ENCODE results near the gene PITPNC1.

PITPNC1 gene

DNA sequence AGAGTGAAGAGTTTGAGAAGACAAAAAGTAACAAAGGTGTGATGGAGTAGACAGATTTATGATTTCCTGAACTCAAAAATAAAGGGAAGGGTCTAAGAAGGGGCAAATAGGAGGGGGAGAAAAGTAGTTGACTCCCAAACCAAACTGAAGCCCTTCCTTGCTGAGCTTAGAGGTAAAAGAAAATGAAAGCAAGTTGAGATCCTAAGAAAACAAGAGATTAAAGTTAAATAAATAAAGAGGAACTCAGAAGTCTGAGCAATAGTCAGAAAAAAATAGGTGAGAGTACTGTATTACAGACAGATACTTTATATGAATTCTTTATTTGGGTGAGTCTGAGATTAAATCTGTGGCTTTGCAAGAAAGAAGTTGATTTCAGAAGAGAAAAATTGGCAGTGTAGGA lies 7.4 kb upstream of the PITPNC1 start:
- peaks cover 8% of the 10 kb centered on the region for H3K4me1 ChIP-seq (ENCODE audit: control insufficient read depth, insufficient read depth, low read length)
- H3K36me3 ChIP-seq (ENCODE audit: control insufficient read depth, insufficient read depth, low read length), result no peaks in the 10 kb centered on the region
- H3K27me3 ChIP-seq (ENCODE audit: control insufficient read depth, insufficient read depth, low read length, poor library complexity, severe bottlenecking), result no peaks in the 10 kb centered on the region
- H3K4me3 ChIP-seq (ENCODE audit: insufficient read depth, low read depth, low read length), result no peak overlapping the region
- H3K27ac ChIP-seq (ENCODE audit: insufficient read depth, low read depth, low read length, poor library complexity, severe bottlenecking), result no peak overlapping the region
- no peaks in the 10 kb centered on the region for H3K9me3 ChIP-seq (ENCODE audit: control insufficient read depth, low read length)

DNA sequence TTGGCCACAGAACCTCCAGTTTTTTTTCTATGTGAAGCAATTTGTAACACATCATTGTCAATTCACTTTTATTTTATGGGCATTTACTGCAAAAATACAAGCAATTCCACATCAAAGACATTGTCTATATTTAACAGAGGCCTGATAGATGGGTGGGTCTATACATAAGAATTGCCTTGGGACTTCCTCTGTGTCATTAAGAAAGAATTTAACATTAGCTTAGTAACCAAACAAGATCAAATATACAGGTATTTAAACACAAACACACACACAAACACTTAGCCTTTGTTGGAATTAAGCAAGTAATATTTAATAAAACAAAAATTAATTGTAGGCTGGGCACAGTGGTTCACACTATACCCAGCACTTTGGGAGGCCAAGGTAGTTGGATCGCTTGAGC lies 4.3 kb upstream of the PITPNC1 start:
- Histone ChIP-seq H3K36me3 (ENCODE audit: control insufficient read depth, insufficient read depth, low read length) (no peaks in the 10 kb centered on the region), H3K27ac (ENCODE audit: insufficient read depth, low read depth, low read length, poor library complexity, severe bottlenecking) (no peak overlapping the region), H3K27me3 (ENCODE audit: control insufficient read depth, insufficient read depth, low read length, poor library complexity, severe bottlenecking) (no peaks in the 10 kb centered on the region), H3K9me3 (ENCODE audit: control insufficient read depth, low read length) (no peaks in the 10 kb centered on the region), H3K4me1 (ENCODE audit: control insufficient read depth, insufficient read depth, low read length) (no peaks in the 10 kb centered on the region), H3K4me3 (ENCODE audit: insufficient read depth, low read depth, low read length) (no peak overlapping the region)
- WGBS, 2 experiments, result 91 to 93% methylated on average over 1 of the region's 1 CpG

DNA sequence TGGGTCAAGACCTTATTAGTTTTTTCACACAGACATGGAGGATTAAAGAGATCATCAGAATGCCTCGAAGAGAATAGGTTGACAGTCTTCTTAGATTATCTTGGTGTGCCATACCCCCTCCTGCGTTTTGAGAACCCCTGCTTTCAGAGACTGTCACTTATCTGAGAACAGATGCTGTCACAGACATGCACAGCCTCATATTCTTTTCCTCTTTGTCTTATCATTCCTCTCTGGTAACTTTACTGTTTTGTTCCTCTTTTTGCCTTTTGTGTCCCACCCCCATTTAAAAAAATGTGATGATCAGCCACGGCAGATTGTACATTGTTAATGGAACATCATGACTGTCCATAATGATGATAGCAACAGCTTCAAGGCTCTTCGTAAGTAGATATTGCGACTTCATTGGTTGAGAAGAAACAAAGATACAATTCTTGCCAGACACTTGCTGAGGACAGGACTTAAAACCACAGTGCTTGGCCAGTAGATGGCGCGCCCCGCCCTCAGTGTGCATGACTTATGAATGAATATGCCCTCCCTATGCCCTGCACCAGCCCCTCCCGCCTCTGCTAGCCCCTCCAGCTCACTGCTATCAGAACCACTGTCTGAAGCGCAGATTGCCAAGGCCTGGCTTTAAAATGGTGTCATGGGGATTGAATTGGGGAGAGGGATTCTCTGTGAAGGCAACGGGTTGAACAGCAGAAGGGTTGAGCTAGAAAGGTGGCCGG lies 2.6 kb upstream of the PITPNC1 start:
- no peaks in the 10 kb centered on the region for H3K9me3 ChIP-seq (ENCODE audit: control insufficient read depth, low read length)
- no peaks in the 10 kb centered on the region for H3K27me3 ChIP-seq (ENCODE audit: control insufficient read depth, insufficient read depth, low read length, poor library complexity, severe bottlenecking)
- H3K4me1 ChIP-seq (ENCODE audit: control insufficient read depth, insufficient read depth, low read length), result no peaks in the 10 kb centered on the region
- H3K36me3 ChIP-seq (ENCODE audit: control insufficient read depth, insufficient read depth, low read length), result no peaks in the 10 kb centered on the region
- WGBS, 2 experiments, result 49 to 51% methylated on average over 12 of the region's 12 CpGs
- H3K4me3 ChIP-seq (ENCODE audit: insufficient read depth, low read depth, low read length), result no peak overlapping the region
- H3K27ac ChIP-seq (ENCODE audit: insufficient read depth, low read depth, low read length, poor library complexity, severe bottlenecking), result no peak overlapping the region

DNA sequence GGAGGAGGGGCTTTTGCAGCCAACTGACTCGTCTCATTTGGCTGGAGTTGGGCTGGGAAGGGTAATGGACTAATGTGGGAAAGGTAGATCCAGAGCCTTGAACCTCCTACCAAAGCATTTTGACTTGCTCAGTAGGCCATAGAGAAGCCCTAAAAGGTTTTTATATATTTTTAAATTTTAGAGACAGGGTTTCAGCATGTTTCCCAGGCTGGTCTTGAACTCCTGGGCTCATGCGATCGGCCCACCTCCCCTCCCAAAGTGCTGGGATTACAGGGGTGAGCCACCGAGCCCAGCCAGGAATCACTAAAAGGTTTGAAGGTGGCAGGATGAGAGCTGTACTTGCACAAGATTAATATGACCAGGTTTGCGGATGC lies 2.0 kb upstream of the PITPNC1 start:
- Histone ChIP-seq H3K4me1 (ENCODE audit: control insufficient read depth, insufficient read depth, low read length) (no peaks in the 10 kb centered on the region), H3K36me3 (ENCODE audit: control insufficient read depth, insufficient read depth, low read length) (no peaks in the 10 kb centered on the region), H3K9me3 (ENCODE audit: control insufficient read depth, low read length) (no peaks in the 10 kb centered on the region), H3K27ac (ENCODE audit: insufficient read depth, low read depth, low read length, poor library complexity, severe bottlenecking) (no peak overlapping the region), H3K27me3 (ENCODE audit: control insufficient read depth, insufficient read depth, low read length, poor library complexity, severe bottlenecking) (no peaks in the 10 kb centered on the region), H3K4me3 (ENCODE audit: insufficient read depth, low read depth, low read length) (no peak overlapping the region)
- 86 to 88% methylated on average over 5 of the region's 5 CpGs for whole genome bisulfite sequencing, 2 experiments

DNA sequence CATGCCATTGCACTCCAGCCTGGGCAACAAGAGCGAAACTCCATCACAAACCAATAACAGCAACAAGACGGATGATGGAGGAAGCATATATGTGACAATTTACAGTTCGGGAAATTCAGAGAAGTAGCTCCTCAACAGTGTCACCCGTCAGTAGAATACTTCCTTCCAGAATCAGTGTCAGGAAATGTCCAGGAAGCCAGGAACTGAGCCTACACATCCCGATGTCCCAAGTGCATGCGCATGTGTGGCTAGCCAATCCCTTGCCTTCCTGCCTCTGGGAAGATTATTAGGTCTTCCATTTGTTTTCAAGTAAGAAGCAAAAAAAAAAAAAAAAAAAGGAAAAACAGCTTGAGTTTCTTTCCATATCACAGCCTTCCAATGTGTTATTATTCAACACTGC lies 1.4 kb upstream of the PITPNC1 start:
- Histone ChIP-seq H3K27ac (ENCODE audit: insufficient read depth, low read depth, low read length, poor library complexity, severe bottlenecking) (no peak overlapping the region), H3K36me3 (ENCODE audit: control insufficient read depth, insufficient read depth, low read length) (no peaks in the 10 kb centered on the region), H3K9me3 (ENCODE audit: control insufficient read depth, low read length) (no peaks in the 10 kb centered on the region), H3K4me3 (ENCODE audit: insufficient read depth, low read depth, low read length) (no peak overlapping the region), H3K27me3 (ENCODE audit: control insufficient read depth, insufficient read depth, low read length, poor library complexity, severe bottlenecking) (no peaks in the 10 kb centered on the region), H3K4me1 (ENCODE audit: control insufficient read depth, insufficient read depth, low read length) (no peaks in the 10 kb centered on the region)
- 96 to 99% methylated on average over 6 of the region's 6 CpGs for WGBS, 2 experiments

DNA sequence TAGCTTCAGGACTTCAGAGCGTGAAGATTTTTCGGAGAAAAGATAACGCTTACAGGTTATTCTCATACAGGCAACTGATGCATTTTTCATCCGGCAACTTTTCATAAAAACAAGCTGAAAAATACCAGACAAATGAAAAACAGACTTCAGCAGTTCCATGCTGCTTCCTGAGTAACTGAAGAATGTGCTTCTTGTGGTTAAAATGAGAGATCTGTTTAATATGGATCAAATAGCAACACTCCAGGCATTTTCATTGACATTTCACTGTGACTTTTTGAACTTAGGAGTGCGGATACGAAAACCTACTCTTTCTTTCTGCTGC lies 705 bp upstream of the PITPNC1 start:
- Histone ChIP-seq H3K9me3 (ENCODE audit: control insufficient read depth, low read length) (no peaks in the 10 kb centered on the region), H3K4me3 (ENCODE audit: insufficient read depth, low read depth, low read length) (peak overlapping the region; percentile 87), H3K27ac (ENCODE audit: insufficient read depth, low read depth, low read length, poor library complexity, severe bottlenecking) (no peak overlapping the region), H3K36me3 (ENCODE audit: control insufficient read depth, insufficient read depth, low read length) (no peaks in the 10 kb centered on the region), H3K27me3 (ENCODE audit: control insufficient read depth, insufficient read depth, low read length, poor library complexity, severe bottlenecking) (no peaks in the 10 kb centered on the region), H3K4me1 (ENCODE audit: control insufficient read depth, insufficient read depth, low read length) (no peaks in the 10 kb centered on the region)
- 62 to 63% methylated on average over 6 of the region's 6 CpGs for WGBS, 2 experiments

DNA sequence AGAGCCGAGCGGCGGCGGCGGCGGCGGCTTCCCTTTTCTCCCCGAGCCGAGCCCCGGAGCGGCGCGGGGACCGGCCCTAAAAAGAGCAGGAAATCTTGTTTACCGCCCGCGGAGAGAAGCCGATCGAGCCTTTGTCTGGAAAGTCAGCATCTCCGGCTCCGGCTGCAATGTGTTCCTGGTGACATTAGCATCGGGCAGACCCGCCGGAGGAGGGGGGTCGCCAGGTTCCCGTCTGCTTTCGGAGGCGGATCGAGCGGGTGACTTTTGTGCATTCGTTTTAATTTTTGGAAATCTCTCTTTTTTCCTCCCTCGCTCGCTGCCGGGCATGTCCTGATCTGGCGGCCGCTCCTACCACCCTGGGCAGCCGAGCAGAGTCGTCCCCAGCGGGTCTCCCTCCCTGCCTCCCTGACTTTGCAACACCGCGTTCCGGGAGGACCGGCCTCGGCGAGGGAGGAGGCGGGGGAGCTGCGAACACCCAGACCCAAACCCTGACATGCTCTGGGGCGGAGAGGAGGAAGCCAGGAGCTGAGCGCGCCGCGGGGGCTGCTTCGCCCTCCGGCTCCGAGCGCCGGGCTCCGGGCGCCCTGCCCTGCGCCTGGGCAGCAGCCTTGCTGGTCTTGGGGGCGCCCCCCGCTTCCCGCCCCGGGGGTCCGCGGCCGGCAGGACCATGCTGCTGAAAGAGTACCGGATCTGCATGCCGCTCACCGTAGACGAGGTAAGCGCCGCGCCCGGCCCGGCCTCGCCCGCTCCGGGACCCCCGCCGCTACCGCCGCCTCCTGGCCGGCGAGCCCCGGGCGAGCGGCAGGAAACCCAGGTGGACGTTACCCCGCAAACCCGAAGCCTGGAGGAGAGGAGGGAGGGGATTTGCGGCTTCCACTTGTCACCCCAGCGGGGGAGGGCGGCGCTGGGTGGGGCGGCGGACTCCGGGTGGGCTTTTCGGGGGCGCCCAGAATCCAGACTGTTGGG lies 690 bp downstream of the PITPNC1 start:
- Histone ChIP-seq H3K9me3 (ENCODE audit: control insufficient read depth, low read length) (no peaks in the 10 kb centered on the region), H3K4me3 (ENCODE audit: insufficient read depth, low read depth, low read length) (peak overlapping the region; percentile 87), H3K36me3 (ENCODE audit: control insufficient read depth, insufficient read depth, low read length) (no peaks in the 10 kb centered on the region), H3K27ac (ENCODE audit: insufficient read depth, low read depth, low read length, poor library complexity, severe bottlenecking) (peak overlapping the region; percentile 77), H3K27me3 (ENCODE audit: control insufficient read depth, insufficient read depth, low read length, poor library complexity, severe bottlenecking) (no peaks in the 10 kb centered on the region), H3K4me1 (ENCODE audit: control insufficient read depth, insufficient read depth, low read length) (no peaks in the 10 kb centered on the region)
- WGBS, 2 experiments, result 0% methylated on average over 100 of the region's 100 CpGs

DNA sequence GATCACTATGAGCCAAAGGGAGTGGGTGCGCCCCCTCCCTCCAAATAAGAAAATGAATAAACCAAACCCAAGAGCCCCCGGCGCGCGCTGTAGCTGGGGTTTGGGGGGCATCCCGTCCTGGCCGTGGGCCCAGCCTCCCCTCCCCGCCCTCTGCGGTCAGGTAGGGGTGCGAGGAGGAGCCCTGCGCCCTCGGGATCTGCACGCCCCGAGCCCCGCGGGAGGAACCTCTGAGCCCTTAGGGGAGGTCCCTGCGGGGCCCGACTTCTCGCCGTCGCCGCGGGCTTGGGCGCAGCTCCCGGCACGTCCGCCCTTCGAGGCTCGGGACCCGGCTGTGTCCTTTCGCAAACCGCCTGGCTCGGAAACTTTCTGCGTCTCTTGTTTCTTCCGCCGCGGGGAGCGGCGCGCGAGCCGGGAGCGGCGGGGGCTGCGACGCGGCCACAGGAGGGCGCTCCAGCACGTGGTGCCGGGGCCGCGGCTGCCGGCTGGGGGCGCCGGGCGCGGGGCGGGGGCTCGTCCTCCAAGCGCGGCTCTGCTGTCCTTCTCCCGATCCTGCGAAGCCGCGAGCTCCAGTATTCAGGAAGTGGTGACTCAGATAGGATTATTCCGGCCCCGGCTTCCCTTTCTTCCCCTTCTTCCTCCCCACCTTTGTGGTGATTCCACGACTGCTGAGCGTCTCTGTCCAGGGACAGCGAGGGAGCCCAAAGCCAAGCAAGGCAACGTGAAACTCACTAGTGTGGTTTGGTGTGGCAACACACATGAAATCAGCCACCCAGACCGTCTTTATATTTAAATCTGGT lies 1.6 kb downstream of the PITPNC1 start:
- WGBS, 2 experiments, result 1 to 2% methylated on average over 72 of the region's 72 CpGs
- no peaks in the 10 kb centered on the region for H3K9me3 ChIP-seq (ENCODE audit: control insufficient read depth, low read length)
- peak overlapping the region; percentile 21 for H3K27ac ChIP-seq (ENCODE audit: insufficient read depth, low read depth, low read length, poor library complexity, severe bottlenecking)
- no peaks in the 10 kb centered on the region for H3K4me1 ChIP-seq (ENCODE audit: control insufficient read depth, insufficient read depth, low read length)
- H3K36me3 ChIP-seq (ENCODE audit: control insufficient read depth, insufficient read depth, low read length), result no peaks in the 10 kb centered on the region
- H3K27me3 ChIP-seq (ENCODE audit: control insufficient read depth, insufficient read depth, low read length, poor library complexity, severe bottlenecking), result no peaks in the 10 kb centered on the region
- H3K4me3 ChIP-seq (ENCODE audit: insufficient read depth, low read depth, low read length), result peak overlapping the region; percentile 87

DNA sequence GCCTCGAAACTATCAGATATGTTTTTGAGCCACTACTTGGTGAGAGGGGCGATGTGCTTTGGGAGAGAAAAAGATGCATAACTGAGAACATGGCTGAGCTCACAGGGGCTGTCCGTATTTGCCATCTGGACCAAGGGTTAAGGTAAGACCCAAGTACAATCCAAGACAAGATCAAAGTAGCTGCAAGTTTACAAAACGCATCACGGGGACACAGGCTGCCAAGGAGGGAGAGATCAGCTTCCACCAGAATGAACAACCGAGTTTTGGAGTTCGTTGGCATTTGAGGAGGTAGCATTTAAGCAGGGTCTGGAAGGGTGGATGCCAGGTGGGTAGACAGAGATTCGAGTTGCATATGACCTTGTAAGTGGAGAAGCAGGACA lies 2.2 kb downstream of the PITPNC1 start:
- Histone ChIP-seq H3K4me3 (ENCODE audit: insufficient read depth, low read depth, low read length) (peak overlapping the region; percentile 87), H3K4me1 (ENCODE audit: control insufficient read depth, insufficient read depth, low read length) (no peaks in the 10 kb centered on the region), H3K9me3 (ENCODE audit: control insufficient read depth, low read length) (no peaks in the 10 kb centered on the region), H3K36me3 (ENCODE audit: control insufficient read depth, insufficient read depth, low read length) (no peaks in the 10 kb centered on the region), H3K27ac (ENCODE audit: insufficient read depth, low read depth, low read length, poor library complexity, severe bottlenecking) (no peak overlapping the region), H3K27me3 (ENCODE audit: control insufficient read depth, insufficient read depth, low read length, poor library complexity, severe bottlenecking) (no peaks in the 10 kb centered on the region)
- WGBS, 2 experiments, result 82 to 85% methylated on average over 8 of the region's 8 CpGs

DNA sequence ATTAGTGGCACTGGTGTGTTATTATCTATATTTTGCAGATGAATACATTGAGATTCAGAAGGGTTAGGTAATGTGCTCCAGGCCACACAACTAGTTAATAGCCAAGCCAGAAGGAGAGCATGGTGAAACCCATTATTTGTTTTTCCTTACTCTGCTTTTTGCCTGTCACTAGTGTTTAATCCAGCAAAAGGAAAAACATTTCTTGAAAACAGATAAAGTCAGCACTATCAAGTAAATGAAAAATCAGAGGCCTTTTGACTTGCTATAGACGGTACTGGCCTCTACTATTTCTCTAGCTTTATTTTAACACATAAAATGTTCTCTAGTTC lies 4.8 kb downstream of the PITPNC1 start:
- 82 to 87% methylated on average over 1 of the region's 1 CpG for WGBS, 2 experiments
- no peak overlapping the region for H3K4me3 ChIP-seq (ENCODE audit: insufficient read depth, low read depth, low read length)
- H3K27me3 ChIP-seq (ENCODE audit: control insufficient read depth, insufficient read depth, low read length, poor library complexity, severe bottlenecking), result no peaks in the 10 kb centered on the region
- no peaks in the 10 kb centered on the region for H3K9me3 ChIP-seq (ENCODE audit: control insufficient read depth, low read length)
- H3K27ac ChIP-seq (ENCODE audit: insufficient read depth, low read depth, low read length, poor library complexity, severe bottlenecking), result no peak overlapping the region
- H3K4me1 ChIP-seq (ENCODE audit: control insufficient read depth, insufficient read depth, low read length), result no peaks in the 10 kb centered on the region
- H3K36me3 ChIP-seq (ENCODE audit: control insufficient read depth, insufficient read depth, low read length), result no peaks in the 10 kb centered on the region
